Testis (tissue), 3 donors: ENCODE results near the gene ZNF771. TPM values are rescaled to one million over a fixed set of nuclear protein-coding genes. Genes with fewer than 3 reads are reported as not detected.

Experiments
- DNase-seq: peaks from one replicate; pipeline ENCODE4 v3.0.0-alpha.2; 2019
- H3K27ac ChIP-seq, 2 donors: fragments of 200-600 bp; sonication (generic); one replicate each; pipeline ENCODE4 v1.5.1; 2019
- H3K27me3 ChIP-seq: fragments of 200-600 bp; sonication (generic); one replicate; pipeline ENCODE4 v1.5.1; 2019
- H3K36me3 ChIP-seq: fragments of 200-600 bp; sonication (generic); one replicate; pipeline ENCODE4 v1.5.1; 2017; ENCODE audit warnings: low read depth; ENCODE audit errors: missing control alignments
- H3K4me1 ChIP-seq: fragments of 200-600 bp; sonication (generic); one replicate; pipeline ENCODE4 v1.5.1; 2019
- H3K4me3 ChIP-seq, 2 donors: fragments of 200-600 bp; sonication (generic); one replicate each; pipeline ENCODE4 v1.5.1; 2017 to 2019
- H3K9me3 ChIP-seq: fragments of 200-600 bp; sonication (generic); one replicate; pipeline ENCODE4 v1.5.1; 2017
- POLR2A ChIP-seq: fragments of 450-650 bp; IDR thresholded peaks from one replicate; pipeline ENCODE4 v1.6.1; 2017; ENCODE audit warnings: antibody characterized with exemption, mild to moderate bottlenecking, moderate library complexity
- WGBS, 2 donors: methylation state at CpG; one replicate each; pipeline ENCODE4 v1.1.5; 2018; 5-methylcytosine and 5-hydroxymethylcytosine counted together
- intact Hi-C: fragments of 100-400 bp; cut with DNase I; formaldehyde crosslinking; loops from one replicate; pipeline ENCODE4 v1.15.1; 2023; ENCODE audit warnings: low total_unique reads
- polyA plus RNA-seq: library from polyadenylated mRNA; stranded (reverse); fragments of 350-450 nt; fragmentation: Illumina TruSeq; extraction: RNeasy Lipid Tissue Mini Kit (QIAGEN cat#74804); gene quantifications from one replicate; pipeline ENCODE4 v1.2.3, GENCODE V29; 2014; ENCODE audit warnings: low read depth, low replicate concordance; ENCODE audit not compliant: insufficient read depth
- total RNA-seq, 2 donors: library from RNA; depleted of rRNA; stranded (reverse); fragments of >200 nt; gene quantifications; one replicate each; pipeline ENCODE4 v1.2.3, GENCODE V29; 2016
- TF ChIP-seq, protein P1 (sequence below), 3 experiments: fragments of 450-650 bp in 2 of 3; fragments of 200-600 bp in 1 of 3; sonication (generic) in 1 of 3; IDR thresholded peaks; one replicate each; pipeline ENCODE4 v1.5.1; 2016 to 2019; ENCODE audit warnings: antibody characterized with exemption in 3 of 3, mild to moderate bottlenecking in 2 of 3, moderate library complexity in 1 of 3

Gene ZNF771
- total and polyA plus RNA-seq, 3 donors from 2014 or later, result 3.0 to 37.2 (median 35.6) TPM

- 88 to 93% methylated on average over 5 to 6 of the region's 6 CpGs for WGBS, 2 donors
- H3K4me1 ChIP-seq, result peaks cover 18% of the 10 kb centered on the region
- H3K36me3 ChIP-seq, result no peaks in the 10 kb centered on the region
- H3K9me3 ChIP-seq, result no peaks in the 10 kb centered on the region
- TF ChIP-seq, protein P1, sequence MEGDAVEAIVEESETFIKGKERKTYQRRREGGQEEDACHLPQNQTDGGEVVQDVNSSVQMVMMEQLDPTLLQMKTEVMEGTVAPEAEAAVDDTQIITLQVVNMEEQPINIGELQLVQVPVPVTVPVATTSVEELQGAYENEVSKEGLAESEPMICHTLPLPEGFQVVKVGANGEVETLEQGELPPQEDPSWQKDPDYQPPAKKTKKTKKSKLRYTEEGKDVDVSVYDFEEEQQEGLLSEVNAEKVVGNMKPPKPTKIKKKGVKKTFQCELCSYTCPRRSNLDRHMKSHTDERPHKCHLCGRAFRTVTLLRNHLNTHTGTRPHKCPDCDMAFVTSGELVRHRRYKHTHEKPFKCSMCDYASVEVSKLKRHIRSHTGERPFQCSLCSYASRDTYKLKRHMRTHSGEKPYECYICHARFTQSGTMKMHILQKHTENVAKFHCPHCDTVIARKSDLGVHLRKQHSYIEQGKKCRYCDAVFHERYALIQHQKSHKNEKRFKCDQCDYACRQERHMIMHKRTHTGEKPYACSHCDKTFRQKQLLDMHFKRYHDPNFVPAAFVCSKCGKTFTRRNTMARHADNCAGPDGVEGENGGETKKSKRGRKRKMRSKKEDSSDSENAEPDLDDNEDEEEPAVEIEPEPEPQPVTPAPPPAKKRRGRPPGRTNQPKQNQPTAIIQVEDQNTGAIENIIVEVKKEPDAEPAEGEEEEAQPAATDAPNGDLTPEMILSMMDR (IDR thresholded peaks at IDR 0.05), result no peak
- no peak for TF ChIP-seq POLR2A
- DNase-seq, result no peak
- no peak within 1 kb of the TSS for H3K27ac ChIP-seq
- H3K4me3 ChIP-seq, result no peak within 1 kb of the TSS
- no peaks in the 10 kb centered on the region for H3K27me3 ChIP-seq
- intact Hi-C loops, result no loop called here
Measured at GRCh38 chr16:30374538-30374937, 32.9 kb upstream of the ZNF771 start, which contains the start of gene MYL11. TSS of gene MYL11 (plus strand) at chr16:30374802. CDS start at chr16:30374858, 56 bp downstream.

DNA sequence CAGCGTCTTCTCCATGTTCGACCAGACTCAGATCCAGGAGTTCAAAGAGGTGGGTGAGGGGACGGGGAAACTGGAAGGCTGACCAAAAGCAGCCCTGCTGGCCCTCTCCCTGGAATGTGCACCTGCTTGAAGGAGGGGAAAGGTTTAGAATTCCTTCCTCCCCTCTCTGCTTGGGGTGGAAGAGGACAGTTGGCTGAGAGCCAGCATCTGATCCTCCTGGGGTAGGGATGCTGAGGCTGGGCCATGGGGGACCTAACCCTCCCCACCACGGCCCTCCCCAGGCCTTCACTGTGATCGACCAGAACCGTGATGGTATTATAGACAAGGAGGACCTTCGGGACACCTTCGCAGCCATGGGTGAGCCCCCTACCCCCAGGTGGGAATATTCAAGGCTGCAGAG is 31.5 kb upstream of the ZNF771 start:
- DNase-seq, result no peak
- Histone ChIP-seq H3K4me3 (no peak overlapping the region), H3K27me3 (no peaks in the 10 kb centered on the region), H3K4me1 (peaks cover 18% of the 10 kb centered on the region), H3K36me3 (no peaks in the 10 kb centered on the region), H3K27ac (no peak overlapping the region), H3K9me3 (no peaks in the 10 kb centered on the region)
- 89 to 95% methylated on average over 6 to 8 of the region's 8 CpGs for WGBS, 2 donors
- TF ChIP-seq, protein P1 (IDR thresholded peaks at IDR 0.05), result no peak
- TF ChIP-seq POLR2A, result no peak
- intact Hi-C loops, result no loop called here

DNA sequence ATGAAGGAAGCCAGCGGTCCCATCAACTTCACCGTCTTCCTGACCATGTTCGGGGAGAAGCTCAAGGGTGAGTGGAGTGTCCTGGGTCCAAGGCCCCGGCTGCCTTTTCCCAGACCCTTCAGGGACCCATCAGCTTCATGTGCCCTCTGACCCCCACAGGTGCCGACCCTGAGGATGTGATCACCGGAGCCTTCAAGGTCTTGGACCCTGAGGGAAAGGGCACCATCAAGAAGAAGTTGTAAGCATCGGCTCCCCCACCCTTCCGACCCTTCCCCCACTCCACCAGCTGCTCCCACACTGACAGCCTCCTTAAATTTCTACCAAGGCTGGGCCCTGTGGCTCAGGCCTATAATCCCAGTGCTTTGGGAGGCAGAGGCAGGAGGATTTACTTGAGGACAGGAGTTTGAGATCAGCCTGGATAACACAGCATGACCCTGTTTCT is 30.9 kb upstream of the ZNF771 start:
- H3K27ac ChIP-seq, result peak overlapping the region in 1 of 2 donors; percentile 98
- DNase-seq, result no peak
- intact Hi-C loops, result no loop called here

GRCh38 chr16:30377050-30377811 is 30.2 kb upstream of the ZNF771 start:
- Histone ChIP-seq H3K27me3 (no peaks in the 10 kb centered on the region), H3K9me3 (no peaks in the 10 kb centered on the region), H3K27ac (peak overlapping the region; percentile 98 to 100), H3K36me3 (no peaks in the 10 kb centered on the region), H3K4me3 (peak overlapping the region; percentile 66 to 95), H3K4me1 (peaks cover 13% of the 10 kb centered on the region)
- TF ChIP-seq POLR2A, result no peak
- TF ChIP-seq, protein P1 (IDR thresholded peaks at IDR 0.05), result no peak
- DNase-seq, result no peak
- intact Hi-C loops, result no loop called here
- 32% methylated on average over 25 to 29 of the region's 29 CpGs for WGBS, 2 donors

More for the DNA sequence above, 30.9 kb upstream of the ZNF771 start:
- peaks cover 14% of the 10 kb centered on the region for H3K4me1 ChIP-seq
- no peak for TF ChIP-seq POLR2A
- TF ChIP-seq, protein P1 (IDR thresholded peaks at IDR 0.05), result no peak
- no peaks in the 10 kb centered on the region for H3K9me3 ChIP-seq
- H3K27me3 ChIP-seq, result no peaks in the 10 kb centered on the region
- H3K36me3 ChIP-seq, result no peaks in the 10 kb centered on the region
- 83 to 88% methylated on average over 5 to 8 of the region's 8 CpGs for WGBS, 2 donors
- no peak overlapping the region for H3K4me3 ChIP-seq
